ENCODE results near the gene CCDC85C. TPM values are rescaled to one million over a fixed set of nuclear protein-coding genes. Genes with fewer than 3 reads are reported as not detected.

The CCDC85C gene
- total RNA-seq, 2 donors from 2014 or later, result 19.8 to 28.2 TPM

DNA sequence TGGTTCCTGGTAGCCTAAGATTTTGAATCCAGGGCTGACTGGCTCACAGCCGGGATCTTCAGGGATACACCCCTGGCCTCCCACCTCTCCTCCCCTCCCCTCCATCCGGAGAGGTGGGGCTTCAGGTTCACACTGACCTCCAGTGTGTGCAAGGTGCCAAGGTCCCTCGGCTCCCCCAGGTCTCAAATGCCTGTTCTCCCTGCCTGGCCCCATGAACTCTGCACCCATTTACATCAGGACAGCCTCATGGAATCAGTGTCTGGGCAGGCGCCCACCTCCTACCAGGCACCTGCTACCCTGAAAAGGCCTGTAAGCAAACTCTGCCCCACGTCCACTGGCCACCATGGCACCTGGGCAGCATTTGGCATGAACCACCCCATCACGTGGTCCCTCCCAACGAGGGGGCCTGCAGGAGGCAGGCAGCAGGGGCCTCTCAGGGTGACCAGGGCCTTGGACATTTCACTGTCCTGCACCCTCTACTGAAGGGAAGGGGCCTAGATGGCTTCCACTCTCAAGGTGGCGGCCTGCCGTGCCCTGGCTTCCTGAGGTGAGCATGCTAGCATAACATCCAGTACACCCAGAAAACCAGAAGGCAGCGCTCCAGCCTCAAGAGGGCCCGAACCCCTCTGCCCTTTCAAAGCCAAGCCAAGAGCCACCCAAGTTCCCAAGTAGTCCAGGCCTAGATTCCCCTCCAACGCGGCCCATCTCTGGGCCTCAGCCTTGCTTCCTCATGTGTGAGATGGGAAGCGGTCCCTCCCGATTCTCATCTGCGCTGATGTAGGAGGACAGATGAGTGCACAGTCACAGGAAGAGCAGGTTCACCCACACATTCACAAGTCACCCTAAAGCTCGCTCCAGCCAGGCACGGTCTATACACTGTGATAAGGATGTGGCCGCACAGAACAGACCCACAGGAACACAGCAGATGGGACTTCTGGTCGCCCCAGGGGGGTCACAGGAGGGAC lies 37.3 kb downstream of the CCDC85C start:
- intact Hi-C loops (cut with DNase I), result loop anchor here in 1 of 2 donors (5.0 kb wide), 1 partner anchor 36 kb away; the partner anchor contains the start of gene CCDC85C
- DNase-seq (ENCODE audit: low spot score), result no peak

- intact Hi-C loops (cut with DNase I), result loop anchor here in 1 of 2 donors (5.0 kb wide), 1 partner anchor 36 kb away; the partner anchor contains the start of gene CCDC85C
- no peak for DNase-seq (ENCODE audit: low spot score)
Observed at GRCh38 chr14:99566009-99566389, 38.0 kb downstream of the CCDC85C start.

GRCh38 chr14:99565383-99565782 lies 38.6 kb downstream of the CCDC85C start:
- no peak for DNase-seq (ENCODE audit: low spot score)
- intact Hi-C loops (cut with DNase I), result loop anchor here in 1 of 2 donors (5.0 kb wide), 1 partner anchor 37 kb away; the partner anchor contains the start of gene CCDC85C

DNA sequence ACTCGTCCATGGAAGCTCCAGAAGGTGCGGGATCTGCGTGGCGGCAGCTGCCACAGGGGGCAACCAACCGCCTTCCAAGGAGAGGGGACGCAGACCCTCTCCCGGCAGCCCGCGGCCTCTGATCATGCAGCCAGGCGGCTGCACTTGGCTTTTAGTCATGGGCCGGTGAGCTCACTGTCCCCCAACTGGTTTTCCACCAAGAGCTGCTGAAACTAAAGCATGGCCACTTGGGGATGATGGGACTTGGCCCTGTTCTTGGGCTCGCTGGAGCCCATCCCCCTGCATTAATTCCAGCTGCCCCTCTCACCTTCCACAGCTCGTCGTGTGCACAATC lies 39.1 kb downstream of the CCDC85C start:
- DNase-seq (ENCODE audit: low spot score), result no peak
- intact Hi-C loops (cut with DNase I), result loop anchor here in 1 of 2 donors (5.0 kb wide), 1 partner anchor 37 kb away; the partner anchor contains the start of gene CCDC85C

GRCh38 chr14:99564256-99564925 lies 39.6 kb downstream of the CCDC85C start:
- no peak for DNase-seq (ENCODE audit: low spot score)
- intact Hi-C loops (cut with DNase I), result no loop called here

- intact Hi-C loops (cut with DNase I), result no loop called here
- DNase-seq (ENCODE audit: low spot score), result no peak
Observed at GRCh38 chr14:99563749-99564129, 40.3 kb downstream of the CCDC85C start.

GRCh38 chr14:99562856-99563748 lies 40.9 kb downstream of the CCDC85C start:
- peak; percentile 90 for DNase-seq (ENCODE audit: low spot score)
- intact Hi-C loops (cut with DNase I), result no loop called here

DNA sequence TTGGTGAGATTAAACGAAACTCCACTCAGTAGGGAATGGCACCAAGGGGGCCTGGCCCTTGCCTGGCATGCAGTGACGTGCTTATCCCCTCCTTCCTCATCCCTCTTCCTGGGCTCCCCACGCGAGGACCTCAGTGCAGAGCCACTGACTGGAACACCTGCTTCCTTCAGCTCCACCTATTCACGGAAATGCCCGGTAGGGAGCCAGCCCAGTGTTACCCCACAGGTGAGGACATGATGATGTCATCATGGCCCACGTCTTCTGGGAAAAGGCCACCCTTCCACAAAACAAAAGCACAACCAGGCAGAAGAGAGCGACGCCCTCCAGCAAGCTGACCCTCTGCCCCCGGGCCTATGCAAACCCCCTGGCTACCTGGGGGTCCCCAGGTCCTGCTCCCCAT lies 42.1 kb downstream of the CCDC85C start:
- no peak for DNase-seq (ENCODE audit: low spot score)
- intact Hi-C loops (cut with DNase I), result no loop called here

GRCh38 chr14:99560922-99561683 lies 42.9 kb downstream of the CCDC85C start:
- intact Hi-C loops (cut with DNase I), result no loop called here

DNA sequence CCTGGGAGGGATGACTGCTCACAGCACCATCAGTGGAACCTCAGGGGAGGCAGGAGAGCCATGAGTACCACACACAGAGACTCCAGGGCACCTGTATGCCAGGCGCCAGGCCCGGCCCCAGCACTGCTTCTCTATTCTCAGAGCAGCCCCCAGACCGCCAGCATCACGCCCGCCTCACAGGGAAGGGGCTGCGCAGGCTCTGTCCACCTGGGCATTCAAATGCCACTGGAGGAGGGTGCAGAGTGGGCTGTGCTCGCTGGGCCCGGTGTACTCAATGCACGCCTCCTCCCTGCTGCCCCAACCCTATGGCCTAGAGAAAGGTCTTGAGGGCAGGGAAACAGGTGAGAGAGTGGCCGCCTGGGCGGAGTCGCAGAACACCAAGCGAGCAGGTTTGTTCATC lies 43.6 kb downstream of the CCDC85C start:
- intact Hi-C loops (cut with DNase I), result no loop called here
- DNase-seq (ENCODE audit: low spot score), result no peak

More at GRCh38 chr14:99560922-99561683, 42.9 kb downstream of the CCDC85C start:
- DNase-seq (ENCODE audit: low spot score), result no peak

GRCh38 chr14:99559286-99559990 lies 44.6 kb downstream of the CCDC85C start:
- intact Hi-C loops (cut with DNase I), result no loop called here
- no peak for DNase-seq (ENCODE audit: low spot score)

DNA sequence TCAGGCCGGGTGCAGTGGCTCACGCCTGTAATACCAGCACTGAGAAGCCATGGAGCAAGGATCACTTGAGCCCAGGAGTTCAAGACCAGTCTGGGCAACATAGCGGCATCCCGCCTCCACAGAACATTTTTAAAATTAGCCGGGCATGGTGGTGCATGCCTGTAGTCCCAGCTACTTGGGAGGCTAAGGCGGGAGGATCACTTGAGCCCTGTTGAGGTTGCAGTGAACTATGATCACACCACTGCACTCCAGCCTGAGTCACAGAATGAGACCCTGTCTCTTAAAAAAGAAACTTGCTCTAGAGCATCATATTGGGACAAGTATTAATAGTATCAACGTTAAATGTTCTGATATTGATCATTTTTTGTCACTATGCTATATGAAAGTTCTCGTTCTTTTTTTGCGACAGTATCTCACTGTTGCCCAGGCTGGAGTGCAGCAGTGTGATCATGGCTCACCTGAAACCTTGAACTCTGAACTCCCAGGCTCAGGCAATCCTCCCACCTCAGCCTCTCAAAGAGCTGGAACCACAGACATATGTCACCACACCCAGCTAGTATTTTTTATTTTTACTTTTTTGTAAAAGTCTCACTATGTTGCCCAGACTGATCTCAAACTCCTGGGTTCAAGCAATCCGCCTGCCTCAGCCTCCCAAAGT lies 47.7 kb downstream of the CCDC85C start:
- DNase-seq (ENCODE audit: low spot score), result no peak
- intact Hi-C loops (cut with DNase I), result no loop called here

GRCh38 chr14:99554757-99555531 lies 49.1 kb downstream of the CCDC85C start:
- intact Hi-C loops (cut with DNase I), result no loop called here

DNA sequence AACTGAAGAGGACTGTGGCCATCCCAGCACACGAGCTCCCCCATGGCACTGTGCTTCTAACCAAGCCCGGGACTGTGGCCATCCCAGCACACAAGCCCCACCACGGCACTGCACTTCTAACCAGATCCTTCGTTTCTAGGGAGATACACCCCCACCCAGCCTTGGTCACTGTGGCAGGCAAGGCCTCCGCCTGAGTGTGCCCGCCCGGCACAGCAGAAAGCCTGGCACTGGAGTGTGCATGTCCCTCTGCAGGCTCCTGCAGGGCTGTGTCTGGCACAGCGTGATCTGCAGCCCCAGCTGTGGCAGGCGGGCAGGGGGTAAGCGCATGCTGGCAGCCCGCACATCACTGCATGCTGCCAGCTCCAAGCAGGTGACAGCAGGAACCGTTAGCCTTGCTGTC lies 49.8 kb downstream of the CCDC85C start:
- DNase-seq (ENCODE audit: low spot score), result no peak
- intact Hi-C loops (cut with DNase I), result no loop called here

More at GRCh38 chr14:99554757-99555531, 49.1 kb downstream of the CCDC85C start:
- DNase-seq (ENCODE audit: low spot score), result no peak

DNA sequence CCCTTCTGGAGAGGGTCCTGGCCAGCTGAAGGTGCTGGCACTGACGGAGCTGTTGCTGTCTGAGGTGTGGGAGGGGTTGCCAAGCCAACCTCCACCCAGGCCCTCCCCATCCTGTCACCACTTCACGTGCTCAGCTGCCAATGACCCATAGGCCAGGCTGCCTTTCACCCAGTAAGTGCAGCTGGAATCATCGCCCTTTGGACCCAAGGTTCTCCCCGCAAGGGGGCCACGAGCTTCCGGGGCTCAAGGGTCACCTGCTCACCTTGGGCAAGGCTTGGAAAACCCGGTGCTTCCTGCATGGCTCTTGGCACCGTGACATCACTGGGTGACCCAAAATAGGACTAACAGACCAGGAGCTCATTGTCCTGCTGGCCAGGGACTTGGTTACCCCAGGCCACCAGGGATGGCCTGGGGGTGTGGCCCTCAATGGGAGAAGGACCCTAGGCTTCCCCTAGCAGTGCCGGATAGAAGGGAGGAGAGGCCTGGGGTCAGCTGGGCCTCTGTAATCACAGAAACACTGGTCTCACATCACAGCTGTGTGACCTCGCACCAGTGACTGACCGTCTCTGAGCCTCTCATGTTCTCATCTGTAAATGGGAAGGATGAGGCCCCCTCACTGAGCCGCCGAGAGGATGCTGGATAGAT lies 51.3 kb downstream of the CCDC85C start:
- peak; percentile 69 for DNase-seq (ENCODE audit: low spot score)
- intact Hi-C loops (cut with DNase I), result no loop called here

DNA sequence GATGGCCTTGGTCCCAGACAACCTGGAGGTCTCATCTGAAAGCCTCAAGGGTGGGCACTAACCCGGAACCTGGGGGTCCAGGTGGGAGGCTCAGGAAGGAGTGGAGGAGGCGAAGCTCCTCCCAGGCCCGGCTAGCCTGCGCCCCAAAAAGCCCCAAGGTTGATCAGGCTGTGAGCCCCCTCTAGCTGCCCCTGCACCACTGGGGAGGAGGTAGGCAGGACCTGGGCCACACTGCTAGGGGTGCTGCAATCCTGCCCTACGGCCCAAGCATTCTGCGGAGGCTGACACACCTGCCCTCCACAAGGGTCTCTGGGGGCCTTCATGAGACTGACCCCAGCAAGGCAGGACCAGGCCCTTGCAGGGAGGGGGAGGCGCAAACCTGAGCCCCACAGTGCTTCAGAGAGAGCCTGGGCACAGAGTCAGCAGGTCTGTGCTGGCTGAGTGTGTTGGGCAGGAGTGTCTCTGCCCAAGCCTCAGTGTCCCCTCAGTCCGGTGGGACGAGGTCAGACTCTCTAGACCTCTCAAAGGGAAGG lies 51.9 kb downstream of the CCDC85C start:
- intact Hi-C loops (cut with DNase I), result no loop called here
- DNase-seq (ENCODE audit: low spot score), result no peak

Measured in posterior vena cava (tissue), 2 donors.